HEK293T (cell line): Measurements from ENCODE around the gene IFFO2.

Experiments used
- ARNT ChIP-seq: fragments of 450-650 bp; IDR thresholded peaks from 2 replicates; pipeline ENCODE4 v1.6.1; 2017; ENCODE audit warnings: mild to moderate bottlenecking
- ELF4 ChIP-seq: fragments of 450-650 bp; IDR thresholded peaks from 2 replicates; pipeline ENCODE4 v1.6.1; 2017; ENCODE audit warnings: antibody characterized with exemption
- FOXM1 ChIP-seq: fragments of 450-650 bp; IDR thresholded peaks from 2 replicates; pipeline ENCODE4 v1.6.1; 2017; ENCODE audit warnings: mild to moderate bottlenecking, borderline replicate concordance
- LEF1 ChIP-seq: fragments of 450-650 bp; IDR thresholded peaks from 2 replicates; pipeline ENCODE4 v1.6.1; 2017; ENCODE audit warnings: mild to moderate bottlenecking, borderline replicate concordance
- SP1 ChIP-seq: fragments of 450-650 bp; IDR thresholded peaks from 2 replicates; pipeline ENCODE4 v1.6.1; 2017
- ZNF384 ChIP-seq: fragments of 450-650 bp; IDR thresholded peaks from 2 replicates; pipeline ENCODE4 v1.6.1; 2016

DNA sequence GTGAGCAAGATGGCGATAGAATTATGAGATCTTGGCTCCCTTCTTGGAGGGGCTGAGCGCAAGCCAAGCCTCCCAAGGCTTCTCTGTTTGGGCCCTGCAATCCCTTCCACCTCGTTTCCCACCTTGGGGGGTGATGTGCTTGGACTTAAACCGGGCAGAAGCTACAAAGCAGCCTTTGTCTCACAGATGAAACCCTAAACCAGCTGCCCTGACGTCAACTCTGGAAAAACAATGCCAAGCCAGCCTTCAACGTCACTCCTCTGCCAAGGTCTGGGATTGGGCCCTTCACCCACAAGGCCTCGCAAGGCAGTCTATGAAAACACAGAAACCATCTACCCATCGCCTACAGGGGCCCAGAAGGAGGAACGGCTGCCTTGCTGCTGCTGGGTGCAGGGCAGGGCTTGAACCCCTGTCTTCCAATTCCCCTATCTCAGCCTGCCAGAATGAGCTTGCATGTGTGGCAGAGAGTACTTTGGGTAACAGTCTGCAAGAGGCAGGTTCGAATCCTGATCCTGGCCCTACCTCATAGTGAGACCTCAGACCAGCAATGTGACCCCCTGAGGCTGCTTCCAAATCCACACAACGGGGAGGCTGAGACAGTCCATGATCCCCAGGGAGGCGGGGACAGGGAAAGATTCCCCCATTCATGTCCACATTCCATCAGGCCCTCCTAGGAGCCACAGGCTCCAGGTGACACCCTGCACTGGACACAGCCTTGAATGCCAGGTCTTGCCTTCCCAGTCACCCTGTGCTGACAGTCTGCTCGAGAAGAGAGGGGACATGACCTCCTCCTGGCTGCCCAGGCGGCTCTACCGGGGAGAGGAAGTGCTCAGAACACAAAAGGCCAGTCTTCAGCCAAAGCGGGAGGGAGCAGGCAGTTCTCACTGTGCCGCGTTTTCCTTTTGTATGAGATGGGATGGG lies 15.0 kb downstream of the IFFO2 start:
- TF ChIP-seq ELF4, result no peak
- TF ChIP-seq ZNF384, result no peak
- TF ChIP-seq SP1, result no peak
- TF ChIP-seq ARNT, result no peak
- TF ChIP-seq LEF1, result no peak
- no peak for TF ChIP-seq FOXM1
